AML-193 (cell line): ENCODE data around the gene PDE1C.
A peak's percentile ranks its signal among the peaks of the same experiment; 100 is the strongest.

Experiments
- DNase-seq, 2 experiments: peaks; one replicate each; lab custom pipeline; 2025; lab: John Stamatoyannopoulos, UW

The PDE1C gene

GRCh38 chr7:31892099-31892829 lies 177.9 kb downstream of the PDE1C start:
- no peak for DNase-seq

GRCh38 chr7:31890766-31891165 lies 179.4 kb downstream of the PDE1C start:
- DNase-seq: no peak

- DNase-seq: peak; percentile 96
These were observed 180.0 kb downstream of the PDE1C start for GRCh38 chr7:31890198-31890597.

- DNase-seq: no peak
These were observed 183.2 kb downstream of the PDE1C start for GRCh38 chr7:31887006-31887405.

- peak; percentile 23 to 26 for DNase-seq
These were observed 185.0 kb downstream of the PDE1C start for GRCh38 chr7:31885171-31885570.

- peak; percentile 50 to 54 for DNase-seq
These were observed 186.4 kb downstream of the PDE1C start for GRCh38 chr7:31883761-31884164.

GRCh38 chr7:31882187-31882586 lies 188.0 kb downstream of the PDE1C start:
- DNase-seq: no peak

GRCh38 chr7:31878875-31879274 lies 191.3 kb downstream of the PDE1C start:
- no peak for DNase-seq

- peak; percentile 75 to 85 for DNase-seq
These were observed 194.8 kb downstream of the PDE1C start for GRCh38 chr7:31875424-31875823.

- DNase-seq: no peak
These were observed 195.4 kb downstream of the PDE1C start for GRCh38 chr7:31874631-31875386.

GRCh38 chr7:31873816-31874597 lies 196.2 kb downstream of the PDE1C start:
- no peak for DNase-seq

- DNase-seq: no peak
These were observed 197.4 kb downstream of the PDE1C start for GRCh38 chr7:31872545-31873370.

GRCh38 chr7:31864646-31865045 lies 205.6 kb downstream of the PDE1C start:
- no peak for DNase-seq

GRCh38 chr7:31860925-31861324 lies 209.3 kb downstream of the PDE1C start:
- no peak for DNase-seq

- no peak for DNase-seq
These were observed 212.2 kb downstream of the PDE1C start for GRCh38 chr7:31858055-31858454.

- DNase-seq: no peak
These were observed 213.0 kb downstream of the PDE1C start for GRCh38 chr7:31857172-31857571.

- no peak for DNase-seq
These were observed 213.9 kb downstream of the PDE1C start for GRCh38 chr7:31856337-31856736.

GRCh38 chr7:31855530-31855929 lies 214.7 kb downstream of the PDE1C start:
- DNase-seq: no peak

- DNase-seq: no peak
These were observed 216.8 kb downstream of the PDE1C start for GRCh38 chr7:31853380-31853779.

- DNase-seq: no peak
These were observed 217.7 kb downstream of the PDE1C start for GRCh38 chr7:31852462-31852861.

- DNase-seq: no peak
These were observed 219.1 kb downstream of the PDE1C start for GRCh38 chr7:31851119-31851518.

- no peak for DNase-seq
These were observed 219.6 kb downstream of the PDE1C start for GRCh38 chr7:31850601-31851000.
